Measurements from ENCODE around the gene ARL17B. TPM values are rescaled to one million over a fixed set of nuclear protein-coding genes. Genes with fewer than 3 reads are reported as not detected.
"Not testable (repeated sequence)": the region's sequence is repeated elsewhere in the genome, so short reads cannot be mapped to it uniquely, and the experiment has no call there.

Gene ARL17B
- total RNA-seq, 4 donors from 2014 or later: 5.6 to 43.6 (median 15.2) TPM

GRCh38 chr17:46286764-46287221 lies 74.8 kb downstream of the ARL17B start:
- H3K27ac ChIP-seq: not testable (repeated sequence)

GRCh38 chr17:46285500-46285899 lies 76.1 kb downstream of the ARL17B start:
- H3K4me1 ChIP-seq; H3K27ac ChIP-seq; DNase-seq; H3K36me3 ChIP-seq; H3K9me3 ChIP-seq; H3K4me3 ChIP-seq; intact Hi-C loops (cut with DNase I; ENCODE audit: low total_unique reads); H3K27me3 ChIP-seq: not testable (repeated sequence)

More at GRCh38 chr17:46286764-46287221, 74.8 kb downstream of the ARL17B start:
- H3K4me3 ChIP-seq; H3K9me3 ChIP-seq; H3K36me3 ChIP-seq; intact Hi-C loops (cut with DNase I; ENCODE audit: low total_unique reads); H3K27me3 ChIP-seq; H3K4me1 ChIP-seq: not testable (repeated sequence)
- DNase-seq: peak in 1 of 2 donors; percentile 63
- peak; percentile 56 to 75 (median 72) for TF ChIP-seq CTCF (IDR thresholded peaks at IDR 0.05)

DNA sequence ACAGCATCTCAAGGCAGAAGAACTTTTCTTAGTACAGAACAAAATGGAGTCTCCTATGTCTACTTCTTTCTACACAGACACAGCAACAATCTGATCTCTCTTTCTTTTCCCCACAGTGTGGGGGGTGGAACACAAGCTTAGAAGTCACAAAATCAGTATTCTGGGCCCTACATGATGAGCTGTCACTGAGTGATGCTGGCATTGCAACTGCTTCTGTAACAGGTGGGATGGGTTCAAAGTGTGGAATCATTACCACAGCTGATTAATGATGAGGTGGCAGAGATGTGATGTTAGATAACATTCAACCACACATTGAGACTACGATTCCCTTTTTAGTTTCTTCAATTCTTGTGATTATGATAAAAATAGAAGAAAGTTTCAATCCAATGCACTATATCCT lies 77.1 kb downstream of the ARL17B start:
- H3K36me3 ChIP-seq; intact Hi-C loops (cut with DNase I; ENCODE audit: low total_unique reads); H3K4me1 ChIP-seq; DNase-seq; H3K9me3 ChIP-seq; H3K4me3 ChIP-seq; H3K27me3 ChIP-seq; H3K27ac ChIP-seq: not testable (repeated sequence)

GRCh38 chr17:46282635-46283034 lies 78.9 kb downstream of the ARL17B start:
- H3K27ac ChIP-seq; H3K4me1 ChIP-seq; H3K9me3 ChIP-seq; DNase-seq; H3K36me3 ChIP-seq; H3K4me3 ChIP-seq; H3K27me3 ChIP-seq; intact Hi-C loops (cut with DNase I; ENCODE audit: low total_unique reads): not testable (repeated sequence)

GRCh38 chr17:46281336-46281735 lies 80.2 kb downstream of the ARL17B start:
- DNase-seq; H3K27me3 ChIP-seq; H3K36me3 ChIP-seq; H3K27ac ChIP-seq; intact Hi-C loops (cut with DNase I; ENCODE audit: low total_unique reads); H3K9me3 ChIP-seq; H3K4me3 ChIP-seq; H3K4me1 ChIP-seq: not testable (repeated sequence)

- H3K4me3 ChIP-seq; H3K4me1 ChIP-seq; H3K27ac ChIP-seq; H3K9me3 ChIP-seq; H3K27me3 ChIP-seq; intact Hi-C loops (cut with DNase I; ENCODE audit: low total_unique reads); H3K36me3 ChIP-seq; DNase-seq: not testable (repeated sequence)
Measured at GRCh38 chr17:46276728-46277479, 84.7 kb downstream of the ARL17B start.

DNA sequence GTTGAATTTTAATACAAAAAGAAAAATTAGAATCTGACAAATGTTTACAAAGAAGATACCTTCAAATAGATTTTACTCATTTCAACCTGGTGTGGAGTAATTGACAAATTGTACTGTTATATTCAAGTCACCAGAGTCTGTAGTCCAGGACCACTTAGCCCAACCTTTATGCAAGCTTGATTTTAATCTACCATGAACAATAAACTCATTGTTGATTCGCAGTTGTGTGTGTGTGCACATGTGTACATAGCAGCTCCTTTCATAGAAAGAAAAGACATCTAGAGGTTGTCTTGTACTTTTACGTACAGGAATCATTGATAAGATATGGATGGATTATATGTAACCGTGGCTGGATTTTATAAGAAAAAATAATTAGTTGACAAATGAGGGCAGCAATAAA lies 87.3 kb downstream of the ARL17B start:
- intact Hi-C loops (cut with DNase I; ENCODE audit: low total_unique reads): no loop called here
- no peak for TF ChIP-seq POLR2A (IDR thresholded peaks at IDR 0.05)
- no peak for TF ChIP-seq CTCF (IDR thresholded peaks at IDR 0.05)
- Histone ChIP-seq H3K4me1 (no peaks in the 10 kb centered on the region), H3K27me3 (no peaks in the 10 kb centered on the region), H3K36me3 (no peaks in the 10 kb centered on the region), H3K27ac (no peak overlapping the region), H3K9me3 (no peaks in the 10 kb centered on the region), H3K4me3 (no peak overlapping the region)
- DNase-seq: no peak
